ENCODE data around the gene DNAJC30.
"Not testable (repeated sequence)": the region's sequence is repeated elsewhere in the genome, so short reads cannot be mapped to it uniquely, and the experiment has no call there.

DNAJC30 gene
- total RNA-seq = 17.8 reads per million, percentile 44 among the genes with 10 or more reads in this experiment

GRCh38 chr7:73683056-73683787 is at the start of gene DNAJC30, which contains the start of gene BUD23:
Gene DNAJC30 (minus strand): TSS chr7:73683453. CDS start chr7:73683423, 30 bp downstream.
Gene BUD23 (plus strand): TSS chr7:73683597. CDS start chr7:73683626, 29 bp downstream.
- DNase-seq = peak; percentile 96

GRCh38 chr7:73732397-73732796 is 49.1 kb upstream of the DNAJC30 start:
- no peak for DNase-seq

GRCh38 chr7:73730485-73730884 is 47.2 kb upstream of the DNAJC30 start:
- no peak for DNase-seq

- no peak for DNase-seq
Measured at GRCh38 chr7:73728551-73728950, 45.3 kb upstream of the DNAJC30 start.

- no peak for DNase-seq
Measured at GRCh38 chr7:73727952-73728351, 44.7 kb upstream of the DNAJC30 start.

- DNase-seq = no peak
Measured at GRCh38 chr7:73726083-73726466, 42.8 kb upstream of the DNAJC30 start.

- no peak for DNase-seq
Measured at GRCh38 chr7:73723813-73724212, 40.6 kb upstream of the DNAJC30 start.

GRCh38 chr7:73722785-73723184 is 39.5 kb upstream of the DNAJC30 start:
- no peak for DNase-seq

GRCh38 chr7:73722182-73722581 is 38.9 kb upstream of the DNAJC30 start:
- not testable (repeated sequence) for DNase-seq

GRCh38 chr7:73721377-73721817 is 38.1 kb upstream of the DNAJC30 start:
- no peak for DNase-seq

- not testable (repeated sequence) for DNase-seq
Measured at GRCh38 chr7:73720443-73720842, 37.2 kb upstream of the DNAJC30 start.

GRCh38 chr7:73719806-73720169 is 36.5 kb upstream of the DNAJC30 start:
- no peak for DNase-seq

- DNase-seq = peak; percentile 51
Measured at GRCh38 chr7:73718905-73719805, 35.9 kb upstream of the DNAJC30 start, which contains the start of gene STX1A. Gene STX1A (minus strand): TSS chr7:73719669. CDS start chr7:73719631, 38 bp downstream.

- DNase-seq = no peak
Measured at GRCh38 chr7:73718438-73718881, 35.2 kb upstream of the DNAJC30 start.

GRCh38 chr7:73717991-73718405 is 34.7 kb upstream of the DNAJC30 start:
- DNase-seq = peak; percentile 64

GRCh38 chr7:73717025-73717807 is 34.0 kb upstream of the DNAJC30 start:
- no peak for DNase-seq

GRCh38 chr7:73716318-73716890 is 33.2 kb upstream of the DNAJC30 start:
- no peak for DNase-seq

- DNase-seq = no peak
Measured at GRCh38 chr7:73715648-73716317, 32.5 kb upstream of the DNAJC30 start.

GRCh38 chr7:73713319-73713718 is 30.1 kb upstream of the DNAJC30 start:
- DNase-seq = not testable (repeated sequence)

GRCh38 chr7:73712773-73713172 is 29.5 kb upstream of the DNAJC30 start:
- no peak for DNase-seq

- DNase-seq = no peak
Measured at GRCh38 chr7:73708961-73709549, 25.8 kb upstream of the DNAJC30 start.

Measured in effector CD4-positive, alpha-beta T cell (primary cell).